ENCODE measurements around the gene ANKRD11.

DNA sequence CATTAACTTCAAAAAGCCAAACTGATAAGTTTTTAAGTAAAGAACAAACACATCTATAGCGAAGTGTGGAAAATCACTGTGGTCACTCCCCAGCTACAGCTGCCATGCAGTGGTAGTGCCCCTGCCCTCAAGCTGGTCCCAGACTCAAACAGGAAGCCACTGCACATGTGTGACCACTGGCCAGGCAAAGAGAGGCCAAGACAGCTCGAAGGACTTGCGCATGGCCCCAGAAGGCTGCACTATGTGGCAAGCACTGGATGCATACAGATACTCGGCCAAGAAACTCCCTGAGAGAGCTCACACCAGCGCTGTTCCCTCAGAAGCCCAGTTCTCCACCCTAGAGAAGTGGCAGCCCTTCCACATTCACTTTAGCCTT lies 82.4 kb downstream of the ANKRD11 start:
- TF ChIP-seq POLR2AphosphoS5 (IDR thresholded peaks at IDR 0.05; ENCODE audit: low read depth, low read length) (no peak), POLR2A (IDR thresholded peaks at IDR 0.05; ENCODE audit: low read depth, low read length) (no peak), TAF1 (IDR thresholded peaks at IDR 0.05; ENCODE audit: low read depth, low read length) (no peak), POU2F2 (IDR thresholded peaks at IDR 0.05; ENCODE audit: low read depth, low read length) (no peak)
